Suprapubic skin (tissue), 3 donors: ENCODE measurements around the gene TFAP2A.

Experiments
- CTCF ChIP-seq, 2 donors: fragments of 200-600 bp in 1 of 2; fragments of 450-650 bp in 1 of 2; sonication (generic) in 1 of 2; IDR thresholded peaks; one replicate each; pipeline ENCODE4 v1.5.1; 2016 to 2019; ENCODE audit warnings: antibody characterized with exemption in 2 of 2, mild to moderate bottlenecking in 1 of 2, moderate library complexity in 1 of 2
- POLR2A ChIP-seq, 2 donors: fragments of 450-650 bp; IDR thresholded peaks; one replicate each; pipeline ENCODE4 v1.6.1; 2017; ENCODE audit warnings: antibody characterized with exemption in 2 of 2, mild to moderate bottlenecking in 2 of 2, moderate library complexity in 2 of 2

- no peak for TF ChIP-seq POLR2A (IDR thresholded peaks at IDR 0.05)
- no peak for TF ChIP-seq CTCF (IDR thresholded peaks at IDR 0.05)
Observed at GRCh38 chr6:10416516-10416862, 1.6 kb upstream of the TFAP2A start.
